ENCODE measurements around the gene ZSCAN32.

The ZSCAN32 gene

GRCh38 chr16:3400779-3401688, at the start of gene ZSCAN32, which contains the start of gene ZNF174:
Gene ZSCAN32, minus strand, starts transcription at chr16:3401004. Its CDS starts 3,447 bp downstream, at chr16:3397557.
Gene ZNF174, plus strand, starts transcription at chr16:3401215. Its CDS starts 790 bp downstream, at chr16:3402005.
- DNase-seq (ENCODE audit: low spot score): peak; percentile 100

DNA sequence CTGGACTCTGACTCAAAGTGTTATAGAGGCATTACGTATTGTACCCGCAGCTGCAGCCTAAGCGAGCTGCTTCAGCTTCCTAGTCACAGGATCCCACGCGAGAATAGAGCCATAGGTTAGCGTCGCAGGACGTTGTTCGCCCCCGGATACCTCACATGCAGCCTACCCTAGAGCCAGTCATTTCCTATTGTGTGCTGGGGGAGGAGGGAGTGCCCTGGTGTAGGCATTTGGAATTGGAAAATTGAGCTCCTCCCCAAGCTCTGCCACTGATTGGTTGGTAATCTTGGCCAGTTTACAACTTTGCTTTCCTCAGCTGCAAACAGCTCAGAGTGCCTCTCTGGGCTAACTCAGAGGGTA, 43.2 kb upstream of the ZSCAN32 start:
- peak; percentile 72 for DNase-seq (ENCODE audit: low spot score)

DNA sequence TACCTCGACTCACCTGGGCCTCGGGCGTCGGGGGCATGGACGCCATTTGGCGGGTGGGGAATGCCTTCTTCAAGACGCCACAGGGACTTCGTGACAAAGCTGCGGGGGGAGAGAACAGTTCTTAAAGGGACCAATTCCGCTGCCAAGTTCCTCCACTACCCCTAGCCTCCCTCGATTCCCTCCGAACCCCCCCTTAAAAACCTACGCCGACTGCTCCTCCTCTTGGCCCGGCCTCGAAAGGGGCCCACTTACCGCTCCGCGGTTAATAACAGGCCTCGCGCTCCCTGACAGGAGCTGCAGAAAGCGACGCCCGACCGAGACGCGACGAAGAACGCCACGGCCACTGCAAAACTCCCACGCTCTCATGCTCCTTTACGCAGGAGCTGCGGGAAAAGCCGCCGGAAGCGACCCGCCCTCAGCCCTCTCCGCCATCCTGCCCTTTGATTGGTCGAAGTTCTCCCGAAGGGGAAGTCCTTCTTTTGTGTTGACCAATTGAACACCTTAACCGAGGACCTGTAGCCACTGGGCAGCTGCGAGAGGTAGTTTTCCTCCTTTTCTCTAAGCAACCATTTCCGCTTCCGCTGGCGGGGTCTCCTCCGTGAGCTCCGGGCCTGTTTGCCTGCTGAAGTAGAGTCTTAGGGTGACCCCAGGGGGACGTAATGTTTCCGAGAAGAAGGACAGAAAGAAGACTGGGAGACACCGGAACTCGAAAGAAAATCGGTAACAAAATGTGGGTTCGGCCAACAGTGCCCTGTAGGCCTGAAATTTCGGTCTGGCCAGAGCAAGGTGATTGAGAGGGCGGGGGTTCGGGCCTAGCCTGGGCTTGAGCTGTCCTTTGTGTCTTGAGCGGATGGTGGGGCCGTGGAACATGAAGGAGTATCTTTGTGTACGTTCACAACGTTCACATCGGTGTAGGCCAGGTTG, 42.6 kb upstream of the ZSCAN32 start, which contains the start of the genes NAA60 and ZNF597:
TSS of gene NAA60 (plus strand) at position 573 of the 924 bp plus-strand sequence. CDS start 32,548 bp downstream, outside the sequence.
TSS of gene ZNF597 (minus strand) at position 397 of the 924 bp plus-strand sequence. CDS start at position 46, 351 bp downstream.
- peak; percentile 94 for DNase-seq (ENCODE audit: low spot score)

- no peak for DNase-seq (ENCODE audit: low spot score)
These were observed 38.8 kb upstream of the ZSCAN32 start for GRCh38 chr16:3439637-3440036.

DNA sequence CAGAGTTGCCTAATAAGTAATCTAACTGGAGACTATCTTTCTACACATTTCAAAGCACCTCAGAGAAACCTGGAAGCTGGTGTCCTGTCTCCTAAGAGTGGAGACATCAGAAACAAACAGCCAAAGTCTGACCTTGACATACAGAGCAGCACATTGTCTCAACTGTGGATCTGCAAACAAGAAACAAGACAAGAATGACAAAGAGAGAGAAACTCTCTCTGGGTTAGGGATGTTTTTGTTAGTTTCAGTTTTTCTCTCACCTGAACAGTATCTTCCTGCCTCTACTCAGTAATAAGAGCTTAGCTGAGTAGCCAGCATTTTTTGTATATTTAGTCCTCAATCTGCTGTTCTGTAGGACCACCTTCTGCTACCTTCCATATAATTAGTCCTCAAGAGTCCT, 33.6 kb upstream of the ZSCAN32 start:
- DNase-seq (ENCODE audit: low spot score): no peak

DNA sequence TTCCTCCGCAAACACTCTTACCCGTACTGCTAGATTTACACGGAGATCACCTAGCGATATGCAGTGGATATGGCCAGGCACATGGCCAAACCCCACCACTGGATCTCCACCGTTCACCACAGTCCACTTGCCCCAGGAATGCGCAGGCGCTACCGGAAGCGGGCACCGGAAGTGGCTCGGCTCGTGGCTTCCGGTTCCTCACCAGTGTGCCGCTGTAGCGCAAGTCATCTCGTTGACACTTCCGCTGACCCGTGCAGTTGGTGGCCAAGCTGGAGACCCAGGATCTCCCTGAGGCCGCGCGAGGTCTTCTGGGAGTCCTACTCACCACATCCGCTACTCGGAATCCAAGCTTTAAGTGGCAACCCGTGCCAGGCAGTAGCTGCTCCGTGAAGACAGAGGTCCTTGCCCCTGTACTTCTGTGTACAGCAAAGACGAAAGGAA, 31.0 kb upstream of the ZSCAN32 start:
- no peak for DNase-seq (ENCODE audit: low spot score)

DNA sequence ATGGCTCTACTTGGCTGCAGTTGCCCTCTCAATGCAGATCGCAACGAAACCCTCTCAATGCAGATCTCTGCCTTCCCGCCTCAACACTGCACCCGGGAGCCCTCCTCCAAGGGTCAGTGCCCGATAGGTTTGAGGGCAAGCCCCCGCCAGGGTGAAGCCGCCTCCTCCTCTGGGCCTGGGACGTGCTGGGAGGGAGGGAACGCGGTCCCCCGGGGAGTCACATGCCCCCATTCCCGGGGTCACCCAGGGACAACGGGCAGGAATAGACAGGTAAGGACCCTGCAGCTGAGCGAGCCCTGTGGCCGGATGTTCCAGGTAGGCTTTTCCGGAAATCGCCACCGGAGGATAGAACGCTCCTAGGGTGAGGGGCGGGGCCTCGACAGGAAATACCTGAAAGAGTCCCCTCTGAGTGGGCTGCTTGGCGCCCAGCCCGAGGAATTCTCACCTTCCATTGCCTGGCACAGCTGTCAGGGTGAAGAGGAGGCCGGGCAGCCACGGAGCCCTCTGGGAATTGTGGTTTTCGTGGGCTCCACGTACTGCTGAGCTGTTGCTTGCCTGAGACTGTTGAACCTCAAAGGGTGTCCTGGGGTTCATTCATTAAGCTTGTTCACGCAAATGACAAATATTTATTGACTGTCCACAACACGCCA, 13.1 kb upstream of the ZSCAN32 start:
- DNase-seq (ENCODE audit: low spot score): no peak

DNA sequence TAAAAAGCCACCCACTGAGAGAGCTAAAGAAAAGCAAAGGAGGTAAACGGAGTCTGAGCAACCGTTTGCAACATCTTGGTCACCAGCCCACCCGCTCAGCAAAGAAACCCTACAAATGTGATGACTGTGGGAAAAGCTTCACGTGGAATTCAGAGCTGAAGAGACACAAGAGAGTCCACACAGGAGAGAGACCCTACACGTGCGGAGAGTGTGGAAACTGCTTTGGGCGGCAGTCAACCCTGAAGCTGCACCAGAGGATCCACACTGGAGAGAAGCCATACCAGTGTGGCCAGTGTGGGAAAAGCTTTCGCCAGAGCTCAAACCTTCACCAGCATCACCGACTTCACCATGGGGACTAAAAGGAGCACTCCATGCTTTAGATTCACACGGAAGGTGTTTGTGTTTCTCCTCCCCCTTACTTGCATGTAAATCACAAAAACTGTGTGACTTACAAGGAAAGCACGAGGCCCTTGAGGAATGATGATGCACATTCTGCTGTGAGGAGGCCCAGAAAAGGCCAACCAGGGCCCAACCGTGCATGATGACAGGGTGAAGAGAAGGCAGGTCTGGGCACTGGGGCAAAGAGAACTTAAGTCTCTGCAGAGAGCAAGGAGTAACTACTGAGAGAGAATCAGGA, 7.9 kb upstream of the ZSCAN32 start:
- no peak for DNase-seq (ENCODE audit: low spot score)

DNA sequence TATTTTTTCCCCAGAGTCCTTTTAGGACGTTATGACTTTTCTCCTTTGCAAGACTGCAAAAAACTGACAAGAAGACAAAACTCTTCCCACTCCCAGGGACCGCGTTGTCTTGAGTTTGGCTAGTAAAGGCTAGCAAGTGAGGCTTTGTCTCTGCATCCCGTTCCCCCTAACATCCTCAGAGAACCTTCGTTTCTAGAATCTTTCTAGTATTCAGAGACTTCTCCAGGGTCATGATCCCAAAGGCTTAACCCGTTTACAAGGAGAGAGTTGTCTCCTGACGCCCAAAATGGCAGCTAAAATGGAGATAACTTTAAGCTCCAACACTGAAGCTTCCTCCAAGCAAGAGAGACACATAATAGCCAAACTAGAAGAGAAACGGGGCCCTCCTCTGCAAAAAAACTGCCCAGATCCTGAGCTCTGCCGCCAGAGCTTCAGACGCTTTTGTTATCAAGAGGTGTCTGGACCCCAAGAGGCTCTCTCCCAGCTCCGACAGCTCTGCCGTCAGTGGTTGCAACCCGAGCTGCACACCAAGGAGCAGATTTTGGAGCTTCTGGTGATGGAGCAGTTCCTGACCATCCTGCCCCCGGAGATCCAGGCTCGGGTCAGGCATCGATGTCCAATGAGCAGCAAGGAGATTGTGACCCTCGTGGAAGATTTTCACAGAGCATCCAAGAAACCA, 1.1 kb upstream of the ZSCAN32 start:
- DNase-seq (ENCODE audit: low spot score): peak; percentile 26

- DNase-seq (ENCODE audit: low spot score): no peak
These were observed 392 bp downstream of the ZSCAN32 start for GRCh38 chr16:3400446-3400778.

DNA sequence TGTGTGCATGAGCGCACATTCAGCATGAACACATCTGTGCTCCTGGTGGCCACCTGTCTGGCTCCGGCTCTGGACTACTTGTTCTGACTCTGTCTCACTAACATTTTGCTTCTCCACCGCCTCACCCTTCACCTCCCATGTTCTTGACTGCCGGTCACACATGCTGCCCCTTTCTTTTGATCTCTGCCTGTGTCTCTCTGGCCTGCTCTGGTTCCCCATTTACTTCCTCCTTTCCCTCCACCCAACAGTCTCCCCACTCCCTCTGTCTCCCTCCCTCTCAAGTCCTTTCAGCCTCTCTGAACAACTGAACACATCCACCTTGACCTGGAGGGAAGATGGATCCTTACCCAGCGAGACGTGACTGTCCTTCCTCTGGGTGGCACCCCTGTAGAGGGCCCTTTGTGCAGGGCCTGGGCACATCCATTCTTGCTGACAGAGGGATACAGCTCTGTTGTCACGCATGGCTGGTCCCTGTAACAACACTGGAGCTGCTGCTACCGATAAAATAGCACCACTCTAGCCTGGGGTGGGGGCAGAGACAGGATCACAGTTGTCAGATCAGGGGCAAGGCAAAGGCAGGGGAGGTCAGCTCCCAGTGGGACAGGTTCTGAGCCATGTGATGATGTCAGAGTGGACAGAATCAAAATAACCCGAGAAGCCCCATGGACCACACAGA, 11.0 kb downstream of the ZSCAN32 start:
- no peak for DNase-seq (ENCODE audit: low spot score)

DNA sequence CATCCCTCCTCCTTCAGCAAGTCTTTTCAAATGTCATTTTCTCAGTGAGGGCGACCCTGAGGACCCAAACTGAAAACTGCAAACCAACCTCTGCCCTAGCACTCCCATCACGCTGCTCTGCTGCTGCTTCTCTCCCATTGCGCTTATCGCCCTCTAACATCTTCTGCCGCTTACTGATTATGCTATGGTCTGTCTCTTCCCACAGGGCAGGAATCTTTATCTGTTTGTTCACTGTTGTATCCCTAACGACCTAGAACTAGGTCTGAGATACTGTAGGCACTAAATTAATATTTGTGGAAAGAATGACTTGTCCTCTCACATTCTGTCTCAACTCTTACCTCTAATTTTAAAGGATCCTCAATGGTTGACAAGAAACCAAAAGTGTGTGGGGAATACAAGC, 12.5 kb downstream of the ZSCAN32 start:
- DNase-seq (ENCODE audit: low spot score): no peak

- DNase-seq (ENCODE audit: low spot score): no peak
These were observed 17.8 kb downstream of the ZSCAN32 start for GRCh38 chr16:3383045-3383448.

DNA sequence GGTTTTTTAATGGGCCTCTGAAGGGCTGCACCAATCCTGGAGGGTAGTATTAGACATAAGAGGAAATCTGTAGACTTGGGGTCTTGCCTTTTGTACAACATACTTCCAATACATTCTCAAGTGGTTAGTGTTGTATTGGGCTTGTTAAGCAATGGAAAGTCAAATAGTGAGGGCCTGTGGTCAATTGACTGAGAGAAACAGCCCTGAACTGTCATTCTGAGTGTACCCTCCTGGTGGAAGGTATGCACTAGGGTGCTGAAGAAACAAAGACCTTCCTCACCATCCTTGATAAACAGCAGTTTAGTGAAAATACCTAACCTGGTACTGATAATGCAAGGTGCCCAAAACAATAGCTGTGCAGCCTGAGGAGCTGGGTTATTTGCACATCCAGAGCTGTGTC, 22.9 kb downstream of the ZSCAN32 start:
- DNase-seq (ENCODE audit: low spot score): no peak

- no peak for DNase-seq (ENCODE audit: low spot score)
These were observed 25.1 kb downstream of the ZSCAN32 start for GRCh38 chr16:3375680-3376079.

DNA sequence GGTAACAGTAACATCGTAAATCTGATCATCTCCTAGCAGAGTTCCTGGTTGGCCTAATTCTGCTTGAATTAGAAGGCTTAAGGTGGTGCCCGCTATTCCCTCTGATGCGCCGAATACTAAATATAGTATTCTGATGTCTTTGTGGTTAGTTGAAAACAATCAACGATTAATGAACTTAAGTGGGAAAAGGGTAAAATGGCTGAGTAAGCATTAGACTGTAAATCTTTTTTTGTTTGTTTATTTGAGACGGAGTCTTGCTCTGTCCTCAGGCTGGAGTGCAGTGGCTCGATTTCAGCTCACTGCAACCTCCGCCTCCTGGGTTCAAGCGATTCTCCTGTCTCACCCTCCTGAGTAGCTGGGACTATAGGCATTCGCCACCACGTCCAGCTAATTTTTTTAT, 31.7 kb downstream of the ZSCAN32 start:
- no peak for DNase-seq (ENCODE audit: low spot score)

DNA sequence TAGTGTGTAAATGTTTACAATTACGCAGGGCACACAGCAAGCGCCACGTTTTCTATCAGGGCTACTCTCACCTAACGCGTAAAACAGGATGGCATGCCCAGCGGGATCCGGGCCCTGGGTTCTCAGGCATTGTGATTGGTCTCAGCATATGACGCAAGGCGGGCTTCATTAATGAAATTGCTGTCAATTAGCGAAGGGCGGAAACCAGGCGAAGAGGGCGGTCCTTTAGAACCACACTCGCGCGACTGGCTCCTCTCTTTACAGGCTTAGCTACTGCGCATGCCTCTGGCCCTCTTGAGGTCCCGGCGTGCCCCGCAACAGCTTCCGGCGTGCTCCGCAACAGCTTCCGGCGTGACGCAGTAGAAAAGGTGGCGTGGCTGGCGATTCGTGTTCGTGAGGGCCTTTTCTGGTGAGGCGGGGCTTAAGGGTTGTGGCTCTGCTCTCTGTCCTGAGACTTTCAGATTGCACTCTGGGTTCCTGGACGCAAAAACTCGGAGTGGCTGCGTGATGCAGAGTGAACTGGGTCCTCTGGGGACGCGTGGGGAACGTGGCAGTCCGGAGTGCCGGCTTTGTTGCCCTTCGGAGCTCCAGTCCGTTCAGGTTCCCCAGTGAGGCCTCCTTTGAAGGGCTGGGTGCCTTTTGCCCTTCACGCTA, 35.9 kb downstream of the ZSCAN32 start:
- peak; percentile 83 for DNase-seq (ENCODE audit: low spot score)

DNA sequence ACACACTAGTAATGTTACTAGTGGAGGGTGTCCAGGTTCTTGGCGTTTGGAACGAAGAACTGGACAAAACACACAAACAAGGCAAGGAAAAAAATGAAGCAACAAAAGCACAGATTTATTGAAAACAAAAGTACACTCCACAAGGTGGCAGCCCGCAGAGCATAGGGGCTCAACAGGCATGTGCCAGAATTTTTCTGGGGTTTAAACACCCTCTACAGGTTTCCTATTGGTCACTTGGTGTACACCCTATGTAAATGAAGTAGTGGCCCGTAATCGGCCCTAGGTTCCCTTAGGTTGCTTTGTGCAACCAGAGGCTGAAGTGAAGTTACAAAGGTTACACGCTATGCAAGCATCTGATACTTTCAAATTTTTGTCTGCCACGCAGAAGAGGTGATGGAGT, 37.0 kb downstream of the ZSCAN32 start:
- DNase-seq (ENCODE audit: low spot score): no peak

DNA sequence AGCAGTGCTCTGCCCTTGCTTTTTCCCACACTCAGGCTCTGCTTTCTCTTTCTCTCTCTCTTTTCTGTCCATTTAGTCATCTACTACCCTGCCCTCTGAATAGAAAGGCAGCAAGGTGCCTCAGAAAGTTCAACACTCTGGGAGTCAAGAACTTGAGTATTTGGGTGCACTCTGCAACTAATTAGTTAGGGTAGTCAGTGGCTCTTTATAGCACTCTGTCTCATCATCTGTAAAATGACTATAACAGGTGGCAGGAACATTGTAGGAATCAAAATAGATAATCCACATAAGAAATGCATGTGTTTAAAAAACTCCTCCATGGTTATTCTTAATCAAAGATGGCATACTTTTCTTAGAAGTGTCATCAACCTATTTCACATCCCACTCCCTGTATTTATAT, 37.9 kb downstream of the ZSCAN32 start:
- no peak for DNase-seq (ENCODE audit: low spot score)

DNA sequence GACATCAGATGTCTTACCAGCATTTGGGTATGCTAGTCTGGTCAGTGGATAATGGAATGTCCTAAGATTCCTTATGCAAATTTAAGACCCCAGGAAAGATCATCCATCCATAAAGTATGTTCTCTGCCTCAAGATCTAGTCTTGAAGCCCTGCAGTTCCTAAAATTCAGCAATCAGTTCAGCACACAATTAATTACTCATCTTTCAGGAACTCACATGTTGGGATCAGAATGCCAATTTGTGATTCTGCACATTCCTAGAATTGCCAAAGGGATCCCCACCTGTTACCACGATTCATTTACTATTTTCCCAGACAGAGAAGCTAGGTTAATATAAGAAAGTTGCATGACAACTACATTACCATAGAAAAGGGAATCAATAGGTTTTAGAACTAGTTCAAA, 41.9 kb downstream of the ZSCAN32 start:
- DNase-seq (ENCODE audit: low spot score): no peak
